GM21529 (cell line): ENCODE results near the gene TNFRSF1A.
"Not testable (repeated sequence)": the region's sequence is repeated elsewhere in the genome, so short reads cannot be mapped to it uniquely, and the experiment has no call there.

ENCODE experiments used
- ATAC-seq: cut with Tn5 transposase; IDR thresholded peaks from one replicate; pipeline ENCODE4 v1.9.1; 2021; ENCODE audit not compliant: unreplicated experiment

The TNFRSF1A gene

DNA sequence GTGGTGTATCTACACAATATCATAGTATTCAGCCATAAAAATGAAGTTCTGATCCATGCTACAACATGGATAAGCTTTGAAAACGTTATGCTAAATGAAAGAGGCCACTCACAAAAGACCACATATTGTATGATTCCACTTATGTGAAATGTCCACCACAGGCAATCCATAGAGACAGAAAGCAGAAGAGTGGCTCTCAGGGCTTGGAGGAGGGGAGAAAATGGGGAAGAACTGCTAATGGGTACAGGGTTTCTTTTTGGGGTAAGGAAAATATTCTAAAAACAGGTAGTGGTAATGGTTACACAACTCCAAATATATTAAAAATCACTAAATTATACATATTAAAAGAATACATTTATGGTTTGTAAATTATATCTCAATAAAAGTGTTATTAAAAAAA is 17.0 kb upstream of the TNFRSF1A start:
- no peak for ATAC-seq

DNA sequence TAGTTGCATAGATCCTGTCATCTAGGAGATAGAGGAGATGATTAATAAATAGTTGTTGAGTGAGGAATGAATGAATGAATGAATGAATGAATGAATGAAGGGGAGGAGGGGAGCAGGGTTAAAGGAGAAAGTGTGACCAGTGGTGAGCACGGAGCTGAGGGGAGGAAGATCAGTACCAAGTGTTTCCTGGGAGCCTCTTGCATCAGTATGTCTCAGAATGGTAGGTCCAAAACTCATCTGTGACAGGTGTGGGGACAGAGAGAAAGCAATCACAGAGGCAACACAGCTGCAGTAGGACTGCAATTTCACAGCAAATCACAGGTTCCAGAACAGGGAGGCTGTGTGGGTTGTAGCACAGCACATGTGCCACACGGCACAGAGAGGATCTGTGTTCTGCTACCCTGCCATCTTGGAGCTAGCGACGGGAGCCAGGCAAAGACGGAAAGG is 14.5 kb upstream of the TNFRSF1A start:
- no peak for ATAC-seq

DNA sequence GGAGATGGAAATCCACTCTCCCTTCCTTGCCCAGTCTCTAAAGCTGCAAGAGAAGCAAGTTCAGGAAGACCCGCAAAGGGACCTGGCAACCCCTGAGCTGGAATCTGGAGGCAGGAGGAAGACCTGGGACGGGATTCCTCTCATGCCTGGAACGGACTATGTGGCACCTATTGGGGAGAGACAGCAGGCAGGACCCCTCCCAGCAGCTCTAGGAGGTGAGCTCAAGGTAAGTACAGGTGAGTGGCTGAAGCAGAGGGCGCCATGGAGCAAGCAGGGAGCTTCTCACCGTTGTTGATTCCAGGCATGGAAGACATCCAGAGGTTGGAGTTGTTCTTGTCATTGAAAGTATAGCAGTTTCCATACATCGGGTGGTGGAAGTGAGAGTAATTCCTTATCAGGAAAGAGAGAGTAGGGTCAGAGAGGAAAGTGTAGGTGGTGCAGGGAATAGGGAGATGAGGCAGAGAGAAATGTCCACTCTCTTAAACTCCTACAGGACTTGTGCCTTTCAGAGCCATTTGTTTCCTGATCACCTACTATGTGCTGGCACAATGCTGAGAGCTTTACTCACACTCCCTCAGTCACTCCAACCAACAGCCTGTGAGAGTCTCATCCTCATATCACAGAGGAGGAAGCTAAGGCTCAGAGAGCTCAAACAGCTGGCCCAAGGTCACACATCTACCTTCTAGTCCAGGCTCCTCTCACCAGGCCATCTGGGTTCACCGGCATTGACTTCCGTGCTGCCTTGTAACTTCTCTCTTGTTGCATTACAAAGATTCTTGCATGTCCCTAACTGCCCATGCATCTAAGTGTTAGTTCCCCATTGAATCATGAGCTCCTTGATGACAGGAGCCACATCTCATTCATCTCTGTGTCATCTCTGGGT is 13.9 kb upstream of the TNFRSF1A start:
- ATAC-seq = no peak

DNA sequence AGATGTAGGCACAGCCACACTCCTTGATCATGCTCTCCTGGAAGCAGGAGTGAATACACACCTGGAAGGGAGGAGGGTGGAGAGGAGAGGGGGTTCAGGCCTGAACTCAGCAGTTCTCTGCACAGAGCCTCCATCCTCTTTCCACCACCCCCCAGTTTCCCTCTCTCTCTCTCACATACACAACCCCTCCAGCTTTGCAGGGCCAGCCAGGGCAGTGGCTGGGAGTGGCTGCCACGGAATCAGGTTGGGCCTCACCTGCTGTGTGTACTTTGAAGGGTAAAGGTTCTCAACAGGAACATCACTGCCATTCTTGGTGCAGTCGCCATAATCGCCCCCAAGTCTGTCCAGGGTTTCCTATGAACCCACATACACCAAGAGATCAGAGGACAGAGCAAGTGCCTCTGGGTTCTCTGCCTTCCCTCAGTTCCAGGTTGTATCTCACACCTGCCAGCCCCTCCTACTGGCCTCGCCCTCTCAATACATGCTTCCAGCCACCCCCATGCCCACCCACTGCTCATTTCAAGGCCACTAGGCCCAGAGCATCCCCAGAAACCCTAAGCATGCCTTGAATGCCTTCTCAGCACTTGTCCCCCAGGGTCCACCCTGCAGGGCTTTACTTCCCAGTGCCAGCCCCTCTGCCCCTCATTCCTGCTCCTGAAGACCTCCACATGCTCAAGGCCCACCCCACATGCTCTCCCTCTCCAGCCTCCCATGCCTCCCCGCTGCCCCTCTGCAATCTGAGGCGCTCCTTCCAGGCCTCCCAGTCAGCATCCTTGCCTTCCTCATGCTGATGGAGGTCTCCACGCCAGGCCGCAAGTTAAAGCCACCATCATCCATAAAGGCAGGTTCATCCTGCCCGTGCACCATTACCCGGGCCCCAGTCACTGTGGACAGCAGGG is 12.9 kb upstream of the TNFRSF1A start:
- no peak for ATAC-seq

DNA sequence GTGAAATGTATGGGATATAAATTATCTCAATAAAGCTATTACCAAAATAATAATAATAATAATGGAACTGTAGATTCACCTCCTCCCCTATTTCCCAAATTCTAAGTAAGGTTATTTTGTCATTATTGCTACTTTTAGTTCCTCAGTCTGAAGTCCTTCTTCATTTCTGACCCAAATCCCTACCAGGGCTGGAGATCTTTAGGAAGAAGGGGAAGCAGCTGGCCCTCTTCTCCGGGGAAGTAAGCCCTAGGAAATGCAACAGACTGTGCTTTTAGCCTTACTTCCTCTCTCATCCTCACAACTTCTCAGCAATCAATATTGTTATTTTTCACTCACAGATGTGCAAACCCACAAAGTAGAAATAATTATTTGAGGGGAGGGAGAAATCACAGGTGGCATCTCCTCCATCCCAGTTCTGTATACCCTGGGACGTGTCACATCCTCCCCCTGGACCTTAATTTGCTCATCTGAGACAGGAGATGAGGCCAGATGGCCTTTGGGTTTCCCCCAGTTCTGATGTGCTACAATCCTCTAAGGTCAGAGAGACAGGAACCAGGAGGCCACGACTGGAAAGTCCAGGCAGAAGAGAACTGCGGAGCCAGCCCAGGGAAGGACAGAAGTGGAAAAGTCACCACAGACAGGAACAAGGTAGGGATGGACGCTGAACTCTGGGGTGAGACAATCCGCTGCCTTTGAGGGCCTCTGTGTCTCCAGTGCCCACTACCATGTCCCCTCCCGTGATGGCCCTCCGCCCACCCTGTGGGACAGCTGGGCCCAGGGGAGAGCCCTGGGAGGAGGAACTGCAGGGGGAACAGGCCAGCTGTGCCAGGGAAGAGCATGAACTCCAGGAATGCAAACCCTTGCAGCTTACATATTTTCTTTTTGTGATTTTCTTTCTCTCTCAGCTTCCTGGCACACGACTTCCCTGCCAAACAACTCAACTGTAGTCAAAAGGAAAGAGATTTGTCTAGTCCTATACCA is 10.6 kb upstream of the TNFRSF1A start:
- no peak for ATAC-seq

DNA sequence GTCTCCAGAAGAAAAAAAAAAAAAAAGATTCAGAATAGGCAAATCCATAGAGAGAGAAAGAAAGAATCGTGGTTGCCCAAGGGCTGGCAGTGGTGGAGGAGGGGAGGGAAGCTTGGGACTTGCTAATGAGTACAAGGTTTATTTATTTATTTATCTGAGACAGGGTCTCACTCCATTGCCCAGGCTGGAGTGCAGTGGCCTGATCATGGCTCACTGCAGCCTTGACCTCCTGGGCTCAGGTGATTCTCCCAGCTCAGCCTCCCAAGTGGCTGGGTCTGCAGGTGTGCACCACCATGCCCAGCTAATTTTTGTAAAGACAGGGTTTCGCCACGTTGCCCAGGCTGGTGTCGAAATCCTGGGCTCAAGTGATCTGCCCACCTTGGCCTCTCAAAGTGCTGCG is 9.7 kb upstream of the TNFRSF1A start:
- no peak for ATAC-seq

DNA sequence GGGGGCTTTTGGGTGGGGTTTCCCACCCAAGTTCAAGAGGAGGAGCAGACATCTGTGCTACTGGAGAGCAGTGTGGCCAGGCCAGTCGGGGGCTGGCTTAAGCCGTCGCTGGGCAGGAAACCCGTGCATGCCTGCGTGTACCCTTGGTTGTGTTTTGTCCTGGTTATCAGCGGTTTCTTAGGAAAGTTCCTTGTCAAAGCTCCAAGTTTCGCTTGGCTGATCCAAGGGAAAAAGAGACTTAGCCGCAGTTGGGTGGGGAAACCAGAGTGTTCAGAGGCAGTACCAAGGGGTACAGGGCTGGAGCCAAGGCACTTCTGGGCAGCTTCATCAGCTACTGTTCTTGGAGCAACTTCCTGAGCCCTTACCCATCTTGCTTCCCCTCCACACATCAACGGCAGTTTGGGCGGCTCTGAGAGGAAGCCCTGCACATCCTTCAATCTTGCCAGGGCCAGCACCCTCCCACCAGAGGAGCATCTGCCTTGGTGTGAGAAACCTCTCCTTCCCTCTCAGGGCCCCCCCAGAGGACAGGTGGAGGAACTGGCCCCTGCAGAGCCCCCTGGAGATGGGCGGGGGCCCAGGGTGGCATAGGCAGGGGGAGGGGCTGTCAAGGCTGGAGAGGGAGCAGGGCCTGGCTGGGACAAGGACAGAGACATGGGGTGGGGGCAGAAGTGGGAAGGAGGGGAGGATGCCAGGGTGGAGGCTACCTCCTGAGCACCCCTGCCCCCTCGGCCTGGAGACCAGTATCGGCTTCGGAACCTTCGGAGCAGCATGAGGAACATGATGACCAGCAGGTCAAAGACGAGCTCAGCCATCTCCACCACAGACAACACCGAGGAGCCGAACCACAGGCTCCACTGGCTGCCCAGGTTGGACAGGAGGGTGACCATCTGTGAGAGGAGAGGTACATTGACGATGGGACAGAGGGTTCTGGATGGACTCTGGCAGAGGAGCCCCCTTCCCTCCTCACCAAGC is 5.8 kb upstream of the TNFRSF1A start:
- no peak for ATAC-seq

DNA sequence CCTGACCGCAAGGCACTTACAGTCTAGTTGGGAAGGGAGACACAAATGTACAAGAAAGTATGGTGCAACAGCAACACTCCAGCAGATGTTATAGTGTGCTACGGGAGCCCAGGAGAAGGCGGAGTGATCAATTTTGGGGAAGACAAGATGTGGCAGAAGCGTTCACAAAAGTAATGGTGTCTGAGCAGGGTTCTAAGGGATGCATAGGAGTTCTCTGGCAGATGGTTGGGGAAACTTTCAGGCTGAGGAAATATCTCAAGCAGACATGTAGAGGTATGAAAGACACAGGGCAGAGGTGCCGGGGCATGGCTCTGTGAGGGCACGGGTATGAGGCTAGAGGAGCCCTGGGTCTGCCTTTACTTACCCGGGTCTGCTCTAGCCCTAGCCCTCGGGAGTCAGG is 5.1 kb upstream of the TNFRSF1A start:
- no peak for ATAC-seq

DNA sequence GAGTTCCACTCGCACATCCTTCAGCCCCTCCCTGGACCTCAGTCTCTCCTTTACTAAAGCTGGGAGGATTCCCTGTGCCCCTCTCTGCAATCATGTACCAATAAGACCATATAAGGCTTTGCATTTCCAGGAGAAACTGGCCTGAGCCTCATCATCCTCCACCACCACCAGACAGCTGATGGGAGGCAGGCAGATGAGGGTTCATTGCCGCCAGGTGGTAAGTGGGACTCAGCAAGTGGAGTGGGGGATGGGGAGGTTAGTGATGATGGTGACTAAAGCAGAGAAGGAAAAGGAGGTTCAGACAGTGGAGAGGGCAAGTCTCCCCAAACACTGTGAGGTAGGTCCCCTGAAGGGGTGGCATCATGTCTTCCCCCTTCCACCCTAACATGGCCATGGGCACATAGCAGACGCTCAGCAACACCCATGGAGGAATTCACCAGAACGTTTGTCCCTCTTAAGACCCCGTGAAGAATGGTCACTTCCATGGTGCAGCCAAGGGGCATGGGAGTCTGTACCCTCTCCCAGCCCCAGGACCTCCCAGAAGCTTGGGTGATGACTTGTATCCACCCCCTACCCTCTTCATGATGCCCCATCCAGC is 4.5 kb upstream of the TNFRSF1A start:
- no peak for ATAC-seq

DNA sequence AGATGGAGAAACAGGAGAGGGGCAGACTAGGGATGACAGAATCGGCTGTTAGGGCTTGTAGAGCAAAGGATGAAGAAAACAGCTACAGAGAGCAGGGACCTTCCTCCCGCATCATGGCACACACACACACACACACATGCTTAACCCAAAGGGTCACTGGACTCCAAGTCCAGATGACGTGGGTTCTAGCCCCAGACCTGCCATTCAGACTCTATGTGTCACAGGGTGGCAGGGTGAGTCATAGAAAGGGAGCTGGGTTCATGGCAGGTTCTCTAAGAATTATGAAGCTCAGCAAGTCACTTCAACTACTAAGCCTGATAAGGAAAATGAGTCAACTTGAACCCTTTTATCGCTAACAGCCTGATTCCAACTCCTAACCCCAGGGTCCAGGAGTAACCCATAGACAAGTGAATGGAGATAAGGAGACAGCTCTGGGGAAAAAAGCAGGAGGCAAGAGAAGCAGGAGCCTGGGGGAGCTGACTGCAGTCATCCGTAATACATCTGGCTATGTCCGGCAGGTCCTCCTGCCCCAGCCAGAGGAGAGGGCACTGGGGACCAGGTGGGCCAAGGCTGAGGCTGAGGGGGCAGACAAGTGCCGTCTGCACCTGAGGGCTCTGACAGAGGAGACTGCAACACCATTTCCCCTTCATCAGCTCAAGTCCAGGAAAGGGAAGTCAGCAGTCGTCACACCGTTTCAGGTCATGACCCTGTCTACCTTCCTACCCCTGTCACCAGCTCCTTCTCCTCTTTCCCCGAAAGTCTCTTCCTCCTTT is 3.6 kb upstream of the TNFRSF1A start:
- no peak for ATAC-seq

DNA sequence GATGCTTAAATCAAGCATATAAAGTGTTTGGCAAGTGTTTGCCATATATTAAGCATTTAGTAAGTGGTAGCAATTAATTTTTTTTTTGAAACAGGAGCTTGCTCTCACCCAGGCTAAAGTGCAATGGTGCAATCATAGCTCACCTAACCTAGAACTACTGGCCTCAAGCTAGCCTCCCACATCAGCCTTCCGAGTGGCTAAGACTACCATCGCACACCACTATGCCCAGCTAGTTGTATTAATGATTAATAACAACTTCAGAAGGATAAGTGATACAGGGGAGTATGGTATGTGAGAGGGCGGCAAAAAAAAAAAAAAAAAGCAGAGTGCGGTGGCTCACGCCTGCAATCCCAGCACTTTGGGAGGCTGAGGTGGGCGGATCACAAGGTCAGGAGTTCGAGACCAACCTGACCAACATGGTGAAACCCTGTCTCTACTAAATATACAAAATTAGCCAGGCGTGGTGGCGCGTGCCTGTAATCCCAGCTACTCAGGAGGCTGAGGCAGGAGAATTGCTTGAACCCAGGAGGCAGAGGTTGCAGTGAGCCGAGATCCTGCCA is 2.3 kb upstream of the TNFRSF1A start:
- ATAC-seq = not testable (repeated sequence)

DNA sequence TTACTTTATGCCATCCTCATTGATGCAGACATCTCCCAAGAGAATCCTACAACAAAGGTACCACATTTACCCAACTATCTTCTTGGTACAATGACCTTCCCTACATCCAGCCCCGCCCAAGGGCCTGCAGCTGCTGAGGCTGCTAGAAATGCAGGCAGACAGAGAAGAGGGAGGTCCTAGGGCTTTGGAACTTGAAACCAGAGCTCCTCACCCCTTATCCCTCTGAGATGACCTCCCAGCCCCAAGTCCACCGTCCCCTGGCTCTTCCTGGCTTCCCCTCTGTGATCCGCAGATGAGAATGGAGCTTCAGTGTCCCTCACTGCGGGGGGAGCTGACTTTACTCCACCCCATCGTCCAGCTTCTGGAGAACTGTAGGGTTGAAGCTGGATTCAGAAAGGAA is 1.6 kb upstream of the TNFRSF1A start:
- no peak for ATAC-seq

DNA sequence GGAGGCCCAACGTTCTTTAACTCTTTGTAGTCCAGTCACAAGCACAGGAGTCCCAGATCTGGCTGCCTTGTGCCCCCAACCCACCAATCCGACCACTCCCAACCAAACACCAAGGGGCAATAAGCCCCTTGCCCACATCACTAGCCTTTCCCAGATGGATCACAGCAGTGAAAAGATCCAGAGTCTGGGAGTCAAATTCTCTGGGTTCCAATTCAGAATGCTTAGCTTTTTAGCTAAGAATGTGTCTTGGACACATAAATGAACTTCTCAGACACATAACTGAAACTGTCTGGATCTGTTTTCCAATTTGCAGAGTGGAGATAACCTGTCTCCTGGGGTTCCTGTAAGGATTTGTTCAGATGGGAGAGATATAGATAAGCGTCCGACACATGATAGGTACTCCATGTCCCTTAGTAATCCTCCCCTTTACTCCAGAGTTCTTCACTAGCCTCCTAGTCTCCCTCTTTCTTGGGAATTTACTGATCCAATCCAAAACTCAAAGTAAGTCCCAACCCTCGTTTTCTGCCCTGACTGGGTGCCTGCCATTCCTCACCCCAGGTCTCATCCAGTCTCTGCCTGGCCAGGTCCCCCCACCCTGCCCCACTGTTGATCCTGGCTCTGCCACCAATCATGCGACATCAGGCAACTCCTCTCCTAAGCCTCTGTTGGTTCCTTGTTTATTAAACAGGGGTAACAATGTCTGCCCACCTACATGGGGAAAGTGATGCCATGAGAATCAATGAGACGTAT is 439 bp upstream of the TNFRSF1A start:
- no peak for ATAC-seq

DNA sequence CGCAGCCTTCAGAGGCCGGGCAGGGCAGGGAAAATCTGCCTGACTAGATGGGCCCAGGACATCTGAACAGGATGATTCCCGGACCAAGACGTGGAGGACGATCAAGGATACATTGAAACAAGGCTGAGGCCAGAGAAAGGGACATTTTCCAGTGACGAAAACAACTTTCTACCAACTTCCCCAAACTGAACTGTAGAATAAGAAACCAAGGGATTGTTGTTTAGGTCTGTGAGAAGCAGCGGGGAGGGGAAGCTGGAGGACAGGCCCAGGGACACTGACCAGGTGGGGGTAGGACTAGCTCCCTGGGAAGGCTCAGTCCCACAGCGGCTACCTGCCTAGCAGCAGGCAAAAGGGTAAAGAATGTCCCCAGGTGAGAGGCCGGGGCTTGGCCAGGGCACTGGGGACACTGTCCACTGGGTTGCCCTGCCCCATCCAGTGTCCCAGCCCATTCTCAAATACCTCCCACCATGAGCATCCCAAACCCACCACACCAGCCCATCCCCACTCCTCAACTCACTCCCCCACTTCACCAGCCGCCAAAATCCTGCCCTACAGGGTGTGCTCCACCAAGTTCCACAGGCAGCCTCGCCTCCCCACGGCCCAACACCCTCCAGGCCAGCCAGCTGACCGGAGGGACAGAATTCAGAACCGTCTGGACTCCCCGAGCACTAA is 995 bp downstream of the TNFRSF1A start:
- ATAC-seq = no peak

DNA sequence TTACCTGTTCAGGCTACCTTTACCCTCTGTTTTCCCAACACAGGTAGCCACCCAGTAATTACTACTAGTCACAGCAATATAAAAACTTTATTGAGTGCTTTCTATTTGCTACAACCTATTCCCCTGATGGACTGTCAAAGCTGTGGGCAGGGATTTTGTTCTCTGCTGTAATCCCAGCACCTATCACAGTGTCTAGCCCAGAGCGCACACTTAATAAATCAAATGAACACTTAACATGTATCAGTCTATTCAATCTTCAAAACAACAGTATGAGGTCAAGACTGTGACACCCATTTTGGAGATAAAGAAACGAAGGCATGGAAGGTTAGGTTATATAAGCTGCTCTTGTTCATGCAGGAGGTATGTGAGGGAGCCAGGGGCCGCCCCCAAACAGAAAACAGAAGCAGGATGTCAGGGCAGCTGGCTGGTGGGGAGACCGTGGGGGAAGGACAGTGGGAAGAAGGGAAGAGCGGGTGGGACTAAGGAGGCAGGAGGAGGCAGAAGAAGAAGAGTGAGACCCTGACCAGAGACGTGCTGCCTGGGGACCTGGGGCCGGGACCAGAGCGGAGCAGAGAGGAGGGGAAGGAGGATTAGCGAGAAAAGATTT is 1.7 kb downstream of the TNFRSF1A start:
- ATAC-seq = no peak

DNA sequence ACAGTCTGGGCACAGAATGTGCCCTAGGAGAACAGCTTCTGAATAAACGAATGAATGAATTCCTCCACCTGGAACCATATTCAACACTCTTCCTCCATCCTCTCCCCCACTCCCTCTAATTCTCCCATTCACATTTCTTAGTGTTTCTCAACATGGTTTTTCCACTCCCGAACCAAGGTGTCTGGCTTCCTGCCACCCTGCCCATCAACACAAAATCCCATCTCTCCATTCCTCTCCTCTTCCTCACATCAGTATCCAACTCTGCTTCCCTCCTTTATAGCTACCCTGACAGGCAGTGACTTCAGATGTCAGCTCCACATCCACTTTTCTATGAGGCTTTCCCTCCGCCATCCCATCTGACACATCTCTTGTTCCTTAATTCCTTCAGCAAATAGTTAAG is 2.9 kb downstream of the TNFRSF1A start:
- ATAC-seq = no peak
